Neural crest cell (in vitro differentiated cells): ENCODE data around the gene IGF2R. TPM values are rescaled to one million over a fixed set of nuclear protein-coding genes. Genes with fewer than 3 reads are reported as not detected.
"Not testable (repeated sequence)": the region's sequence is repeated elsewhere in the genome, so short reads cannot be mapped to it uniquely, and the experiment has no call there.

Experiments used
- DNase-seq: peaks from one replicate; pipeline ENCODE4 v3.0.0; 2021; ENCODE audit warnings: low read depth, mixed read lengths, low spot score
- H3K27ac Mint-ChIP-seq: one replicate; pipeline ENCODE4 v1.8.0; 2021; ENCODE audit warnings: mild to moderate bottlenecking, mixed read lengths; ENCODE audit not compliant: unreplicated experiment
- H3K27me3 Mint-ChIP-seq: 2 replicates; pipeline ENCODE4 v1.8.0; 2021; ENCODE audit warnings: low read depth, mild to moderate bottlenecking, mixed read lengths
- H3K36me3 Mint-ChIP-seq: 2 replicates; pipeline ENCODE4 v1.8.0; 2021; ENCODE audit warnings: low read depth, mild to moderate bottlenecking, mixed read lengths
- H3K4me1 Mint-ChIP-seq: 2 replicates; pipeline ENCODE4 v1.8.0; 2021; ENCODE audit warnings: mixed read lengths
- H3K4me3 Mint-ChIP-seq: one replicate; pipeline ENCODE4 v1.8.0; 2021; ENCODE audit warnings: mild to moderate bottlenecking, mixed read lengths
- H3K9me3 Mint-ChIP-seq: 2 replicates; pipeline ENCODE4 v1.8.0; 2021; ENCODE audit warnings: mixed read lengths
- CTCF ChIP-seq: fragments of 200-600 bp; sonication (generic); conservative IDR thresholded peaks from 2 replicates; pipeline ENCODE4 v1.5.0; 2021; ENCODE audit warnings: antibody characterized with exemption, mild to moderate bottlenecking
- total RNA-seq: library from RNA; stranded (reverse); gene quantifications from 2 replicates; pipeline ENCODE4 v1.2.1, GENCODE V29; 2021

The IGF2R gene
- total RNA-seq, 1 donor from 2014 or later: 97.3 TPM

- no peak for TF ChIP-seq CTCF
- H3K4me1 Mint-ChIP-seq: peaks cover 32% of the 10 kb centered on the region
- no peak overlapping the region for H3K27ac Mint-ChIP-seq
- peaks cover 3% of the 10 kb centered on the region for H3K9me3 Mint-ChIP-seq
- no peaks in the 10 kb centered on the region for H3K27me3 Mint-ChIP-seq
- H3K4me3 Mint-ChIP-seq: no peak overlapping the region
- peaks cover 43% of the 10 kb centered on the region for H3K36me3 Mint-ChIP-seq
- DNase-seq: no peak
Measured at GRCh38 chr6:159996626-159997497, 28.0 kb downstream of the IGF2R start.

- peaks cover 42% of the 10 kb centered on the region for H3K36me3 Mint-ChIP-seq
- no peak for DNase-seq
- peaks cover 32% of the 10 kb centered on the region for H3K4me1 Mint-ChIP-seq
- H3K27me3 Mint-ChIP-seq: no peaks in the 10 kb centered on the region
- peak overlapping the region; percentile 46 for H3K27ac Mint-ChIP-seq
- H3K9me3 Mint-ChIP-seq: peaks cover 3% of the 10 kb centered on the region
- TF ChIP-seq CTCF: no peak
- no peak overlapping the region for H3K4me3 Mint-ChIP-seq
Measured at GRCh38 chr6:159997498-159998101, 28.7 kb downstream of the IGF2R start.

GRCh38 chr6:159998538-159998937 is 29.7 kb downstream of the IGF2R start:
- Mint-ChIP-seq H3K27ac (no peak overlapping the region), H3K27me3 (no peaks in the 10 kb centered on the region), H3K36me3 (peaks cover 33% of the 10 kb centered on the region), H3K4me1 (peaks cover 22% of the 10 kb centered on the region), H3K4me3 (no peak overlapping the region), H3K9me3 (peaks cover 3% of the 10 kb centered on the region)
- TF ChIP-seq CTCF: no peak
- DNase-seq: no peak

- Mint-ChIP-seq H3K36me3 (peaks cover 36% of the 10 kb centered on the region), H3K4me3 (no peak overlapping the region), H3K9me3 (peaks cover 3% of the 10 kb centered on the region)
Measured at GRCh38 chr6:159999240-159999671, 30.4 kb downstream of the IGF2R start.

GRCh38 chr6:160000280-160000704 is 31.4 kb downstream of the IGF2R start:
- H3K9me3 Mint-ChIP-seq: no peaks in the 10 kb centered on the region
- peaks cover 10% of the 10 kb centered on the region for H3K4me1 Mint-ChIP-seq
- no peak overlapping the region for H3K27ac Mint-ChIP-seq
- H3K36me3 Mint-ChIP-seq: peaks cover 31% of the 10 kb centered on the region
- no peak for TF ChIP-seq CTCF
- H3K27me3 Mint-ChIP-seq: no peaks in the 10 kb centered on the region
- H3K4me3 Mint-ChIP-seq: no peak overlapping the region
- no peak for DNase-seq

More at GRCh38 chr6:159999240-159999671, 30.4 kb downstream of the IGF2R start:
- Mint-ChIP-seq H3K27ac (no peak overlapping the region), H3K4me1 (peaks cover 18% of the 10 kb centered on the region), H3K27me3 (no peaks in the 10 kb centered on the region)
- no peak for DNase-seq
- TF ChIP-seq CTCF: no peak

- not testable (repeated sequence) for H3K9me3 Mint-ChIP-seq, H3K4me1 Mint-ChIP-seq, H3K27me3 Mint-ChIP-seq, H3K27ac Mint-ChIP-seq, H3K4me3 Mint-ChIP-seq, DNase-seq
- peaks cover 31% of the 10 kb centered on the region for H3K36me3 Mint-ChIP-seq
Measured at GRCh38 chr6:160000893-160001427, 32.1 kb downstream of the IGF2R start.
